Heart right ventricle (tissue), 16 donors: ENCODE data around the gene MGAT5. TPM values are rescaled to one million over a fixed set of nuclear protein-coding genes. Genes with fewer than 3 reads are reported as not detected.

Source experiments
- ATAC-seq, 8 donors: fragments of 200-7000 bp; cut with Tn5 transposase; one replicate each; pipeline ENCODE4 v1.9.1; 2020; ENCODE audit warnings: mild to moderate bottlenecking in 8 of 8, moderate library complexity in 8 of 8, moderate number of reproducible peaks in 1 of 8
- DNase-seq, 2 donors: peaks; one replicate each; pipeline ENCODE4 v3.0.0-alpha.2; 2020
- H3K27ac ChIP-seq, 10 donors: fragments of 200-600 bp; sonication (generic) in 2 of 10; one replicate each; pipeline versions ENCODE4 v1.5.0 to v1.8.0; 2020 to 2022; ENCODE audit warnings: mild to moderate bottlenecking in 3 of 10
- H3K27me3 ChIP-seq, 7 donors: fragments of 200-600 bp; one replicate each; pipeline ENCODE4 v1.8.0; 2021 to 2022; ENCODE audit warnings: mild to moderate bottlenecking in 2 of 7
- H3K36me3 ChIP-seq, 9 donors: fragments of 200-600 bp; sonication (generic) in 1 of 9; one replicate each; pipeline versions ENCODE4 v1.5.0 to v1.8.0; 2020 to 2022; ENCODE audit warnings: mild to moderate bottlenecking in 2 of 9
- H3K4me1 ChIP-seq, 9 donors: fragments of 200-600 bp; sonication (generic) in 1 of 9; one replicate each; pipeline versions ENCODE4 v1.5.0 to v1.8.0; 2020 to 2022; ENCODE audit warnings: mild to moderate bottlenecking in 4 of 9
- H3K4me3 ChIP-seq, 10 donors: fragments of 200-600 bp; sonication (generic) in 2 of 10; one replicate each; pipeline versions ENCODE4 v1.5.0 to v1.8.0; 2020 to 2022; ENCODE audit warnings: mild to moderate bottlenecking in 7 of 10, moderate library complexity in 2 of 10
- H3K9me3 ChIP-seq, 11 donors: fragments of 200-600 bp in 10 of 11; sonication (generic) in 2 of 11; one replicate each; pipeline versions ENCODE4 v1.5.0 to v1.8.0; 2013 to 2022; ENCODE audit warnings: mild to moderate bottlenecking in 2 of 11, control low read depth in 1 of 11, moderate library complexity in 1 of 11
- CTCF ChIP-seq, 9 donors: fragments of 200-600 bp; sonication (generic) in 2 of 9; IDR thresholded peaks; one replicate each; pipeline versions ENCODE4 v1.5.0 to v1.8.0; 2021 to 2022; ENCODE audit warnings: antibody characterized with exemption in 9 of 9, mild to moderate bottlenecking in 5 of 9, moderate library complexity in 1 of 9
- WGBS, 2 donors: extraction: QIAGEN DNeasy Blood & Tissue Kit; methylation state at CpG; one replicate each; pipeline ENCODE4 v1.1.7; 2013; ENCODE audit warnings: inconsistent platforms in 1 of 2; 5-methylcytosine and 5-hydroxymethylcytosine counted together
- intact Hi-C, 10 donors: fragments of 100-400 bp; cut with DNase I; formaldehyde crosslinking; loops; one replicate each; pipeline versions ENCODE4 v1.11.1 to v1.14.2; 2022
- polyA plus RNA-seq, 2 donors: library from polyadenylated mRNA; stranded (reverse); fragments of 200-250 nt; gene quantifications; one replicate each; pipeline ENCODE4 v1.2.3, GENCODE V29; 2013
- total RNA-seq, 10 donors: library from RNA; stranded (reverse); fragmentation: NEBNext Ultra II Directional in 3 of 10; extraction: Animal tissue kit (Norgen Biotek cat#: 25700) in 3 of 10; gene quantifications; one replicate each; pipeline versions ENCODE4 v1.2.1 to v1.2.4, GENCODE V29; 2021 to 2023
- donor health status: Arrhythmogenic right ventricular cardiomyopathy.
- donor health status: ischemic (EF 13 %, LVEDD 7.1; RV severe dilation, severe dysfunction).
- donor health status: healthy with polysubstance abuse.
- donor health status: DM: no; HTN: yes; CAD: no.
- donor health status: DM: no; HTN: no; CAD: no.
- donor health status: ischemic (EF 25% LVEDD 6.9; RV normal size, moderate dysfunction).
- donor health status: ischemic (EF 25% LVEDD 5.7; RV mildly dilated, moderate dysfunction).
- donor health status: healthy.
- donor health status: DM: yes; HTN: yes; CAD: no.
- donor health status: Ischemic cardiomyopathy.
- donor health status: ischemic (EF 35%, LVEDD 5.7; RV mildly dilated, moderate dysfunction).
- donor health status: nonischemic (EF 11% LVEDD 7.7; RV severe dilation, severe dysfunction).
- donor health status: DM: yes; HTN: yes; CAD: no.
- donor health status: PGD.
- donor health status: ischemic (EF 29% LVEDD 5.4; RV normal size, mild dysfunction).
- donor health status: nonischemic (EF 23%, LVEDD 6.1; RV moderate dilation, normal function).

Gene MGAT5
- total and polyA plus RNA-seq, 12 donors = 6.4 to 111 (median 92.2) TPM

- Histone ChIP-seq H3K27me3 (no peaks in the 10 kb centered on the region), H3K4me1 (peaks cover 10 to 54% (median 41%) of the 10 kb centered on the region in 9 donors), H3K36me3 (peaks cover 0 to 55% (median 7%) of the 10 kb centered on the region in 9 donors), H3K27ac (peak overlapping the region in 9 of 10 donors; percentile 59 to 87 (median 75)), H3K4me3 (peak overlapping the region in 2 of 10 donors; percentile 14 to 18), H3K9me3 (no peaks in the 10 kb centered on the region)
- ATAC-seq (peak; percentile 57 to 90 (median 81)), DNase-seq (peak in 1 of 2 donors; percentile 53)
- no peak for TF ChIP-seq CTCF (IDR thresholded peaks at IDR 0.05)
- intact Hi-C loops = loop anchor here in 1 of 10 donors (10.0 kb wide), 1 partner anchor 86 kb away; no protein-coding TSS in a partner anchor
- WGBS, 2 donors = 34 to 35% methylated on average over 10 of the region's 10 CpGs
Observed at GRCh38 chr2:134360745-134361487, 107.0 kb downstream of the MGAT5 start.

GRCh38 chr2:134361648-134362047 lies 107.8 kb downstream of the MGAT5 start:
- peak in 3 of 8 donors; percentile 26 to 52 (median 29) for ATAC-seq
- H3K9me3 ChIP-seq = no peaks in the 10 kb centered on the region
- H3K27ac ChIP-seq = peak overlapping the region in 7 of 10 donors; percentile 62 to 87 (median 76)

DNA sequence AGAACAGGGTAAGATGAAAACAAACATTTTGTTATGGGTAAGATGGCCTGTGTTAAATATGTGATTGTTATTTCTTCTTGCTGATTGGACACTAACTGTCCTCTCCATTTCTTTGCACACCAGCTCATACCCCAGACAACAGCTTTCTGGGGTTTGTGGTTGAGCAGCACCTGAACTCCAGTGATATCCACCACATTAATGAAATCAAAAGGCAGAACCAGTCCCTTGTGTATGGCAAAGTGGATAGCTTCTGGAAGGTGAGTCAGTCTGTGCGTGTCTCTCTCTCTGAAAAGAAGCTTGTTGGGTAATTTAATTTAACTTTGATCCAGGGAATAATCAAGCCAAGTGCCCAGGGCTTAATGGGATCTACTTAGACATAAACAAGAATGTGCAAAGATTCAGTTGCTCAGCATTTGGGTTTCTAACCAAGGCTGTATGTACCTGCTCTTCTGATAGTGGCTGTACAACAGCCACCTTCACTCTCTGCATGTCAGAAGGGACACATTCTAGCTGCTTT lies 108.3 kb downstream of the MGAT5 start:
- intact Hi-C loops = loop anchor here in 1 of 10 donors (10.0 kb wide), 1 partner anchor 87 kb away; no protein-coding TSS in a partner anchor
- DNase-seq (no peak), ATAC-seq (no peak)
- H3K4me3 ChIP-seq = no peak overlapping the region
- peaks cover 10 to 67% (median 41%) of the 10 kb centered on the region in 9 donors for H3K4me1 ChIP-seq
- WGBS, 2 donors = 88 to 89% methylated on average over 1 of the region's 1 CpG
- H3K27ac ChIP-seq = peak overlapping the region in 5 of 10 donors; percentile 62 to 80 (median 76)
- TF ChIP-seq CTCF (IDR thresholded peaks at IDR 0.05) = no peak
- no peaks in the 10 kb centered on the region for H3K9me3 ChIP-seq
- no peaks in the 10 kb centered on the region for H3K27me3 ChIP-seq
- peaks cover 0 to 42% (median 7%) of the 10 kb centered on the region in 9 donors for H3K36me3 ChIP-seq

More at GRCh38 chr2:134361648-134362047, 107.8 kb downstream of the MGAT5 start:
- Histone ChIP-seq H3K4me1 (peaks cover 10 to 61% (median 41%) of the 10 kb centered on the region in 9 donors), H3K4me3 (no peak overlapping the region), H3K36me3 (peaks cover 0 to 47% (median 7%) of the 10 kb centered on the region in 9 donors), H3K27me3 (no peaks in the 10 kb centered on the region)
- intact Hi-C loops = loop anchor here in 1 of 10 donors (10.0 kb wide), 1 partner anchor 87 kb away; no protein-coding TSS in a partner anchor
- no peak for TF ChIP-seq CTCF (IDR thresholded peaks at IDR 0.05)
- no peak for DNase-seq
- 92 to 96% methylated on average over 1 of the region's 1 CpG for WGBS, 2 donors

GRCh38 chr2:134362740-134363139 lies 108.9 kb downstream of the MGAT5 start:
- Histone ChIP-seq H3K36me3 (peaks cover 0 to 39% (median 7%) of the 10 kb centered on the region in 9 donors), H3K4me3 (no peak overlapping the region), H3K27me3 (no peaks in the 10 kb centered on the region), H3K4me1 (peaks cover 15 to 72% (median 46%) of the 10 kb centered on the region in 9 donors), H3K9me3 (no peaks in the 10 kb centered on the region), H3K27ac (peak overlapping the region in 5 of 10 donors; percentile 62 to 80 (median 76))
- intact Hi-C loops = loop anchor here in 1 of 10 donors (10.0 kb wide), 1 partner anchor 88 kb away; no protein-coding TSS in a partner anchor
- ATAC-seq (no peak), DNase-seq (no peak)
- WGBS, 2 donors = 45 to 65% methylated on average over 1 of the region's 1 CpG
- TF ChIP-seq CTCF (IDR thresholded peaks at IDR 0.05) = no peak
